Ovary (tissue), 9 donors: ENCODE results near the gene INAVA. TPM values are rescaled to one million over a fixed set of nuclear protein-coding genes. Genes with fewer than 3 reads are reported as not detected.

Source experiments
- DNase-seq, 5 donors: peaks; one replicate each; pipeline ENCODE4 v3.0.0-alpha.2; 2019 to 2020
- H3K27ac ChIP-seq, 2 donors: fragments of 200-600 bp; one replicate each; pipeline versions ENCODE4 v1.5.1 to v1.8.0; 2019 to 2022
- H3K27me3 ChIP-seq: fragments of 200-600 bp; one replicate; pipeline ENCODE4 v1.8.0; 2022
- H3K36me3 ChIP-seq: fragments of 200-600 bp; sonication (generic); one replicate; pipeline ENCODE4 v1.5.1; 2019
- H3K4me1 ChIP-seq: one replicate; pipeline ENCODE4 v1.8.1; 2013; ENCODE audit warnings: mild to moderate bottlenecking, moderate library complexity; ENCODE audit not compliant: insufficient read depth
- H3K4me3 ChIP-seq: fragments of 200-600 bp; sonication (generic); one replicate; pipeline ENCODE4 v1.5.1; 2017
- H3K9me3 ChIP-seq, 2 donors: fragments of 200-600 bp in 1 of 2; sonication (generic) in 1 of 2; one replicate each; pipeline versions ENCODE4 v1.5.1 to v1.8.1; 2013 to 2019; ENCODE audit warnings: mild to moderate bottlenecking in 1 of 2, moderate library complexity in 1 of 2
- CTCF ChIP-seq, 3 donors: fragments of 450-650 bp in 2 of 3; fragments of 200-600 bp in 1 of 3; IDR thresholded peaks; one replicate each; pipeline versions ENCODE4 v1.5.1 to v1.8.0; 2016 to 2022; ENCODE audit warnings: antibody characterized with exemption in 3 of 3, mild to moderate bottlenecking in 1 of 3
- EP300 ChIP-seq: sonication (generic); formaldehyde crosslinking; IDR thresholded peaks from one replicate; pipeline ENCODE4 v1.6.1; 2017; ENCODE audit warnings: antibody characterized with exemption
- POLR2A ChIP-seq: fragments of 450-650 bp; IDR thresholded peaks from one replicate; pipeline ENCODE4 v1.6.1; 2017; ENCODE audit warnings: antibody characterized with exemption, mild to moderate bottlenecking, moderate library complexity
- WGBS, 3 donors: extraction: QIAGEN DNeasy Blood & Tissue Kit in 1 of 3; methylation state at CpG; one replicate each; pipeline versions ENCODE4 v1.1.5 to v1.1.7; 2013 to 2017; 5-methylcytosine and 5-hydroxymethylcytosine counted together
- intact Hi-C, 4 donors: fragments of 100-400 bp; cut with DNase I; formaldehyde crosslinking; loops; one replicate each; pipeline versions ENCODE4 v1.11.0 to v1.15.1; 2022 to 2023
- polyA plus RNA-seq, 2 donors: library from polyadenylated mRNA; stranded (reverse); fragments of 200-250 nt in 1 of 2; fragments of 350-450 nt in 1 of 2; fragmentation: Illumina TruSeq in 1 of 2; extraction: RNeasy Lipid Tissue Mini Kit (QIAGEN cat#74804) in 1 of 2; gene quantifications; one replicate each; pipeline ENCODE4 v1.2.3, GENCODE V29; 2013 to 2014
- total RNA-seq, 7 donors: library from RNA; depleted of rRNA in 2 of 7; stranded (reverse); fragments of >200 nt in 2 of 7; fragmentation: NEBNext Ultra II Directional in 3 of 7; extraction: Animal tissue kit (Norgen Biotek cat#: 25700) in 3 of 7; gene quantifications; one replicate each; pipeline versions ENCODE4 v1.1.0 to v1.2.4, GENCODE V29; 2016 to 2023
- donor health status: DM: no; HTN: no; CAD: no; lungs with moderate emphysema.
- donor health status: DM: no; HTN: no; CAD: no.
- donor health status: Bipolar disorder and iron deficiency.
- donor health status: DM: yes; HTN: yes; CAD: no.
- donor health status: DM: no; HTN: no; CAD: no.
- donor health status: DM: yes; HTN: yes; CAD: no.

The INAVA gene
- total and polyA plus RNA-seq, 9 donors: 0.18 to 7.9 (median 0.70) TPM; not detected in 2

DNA sequence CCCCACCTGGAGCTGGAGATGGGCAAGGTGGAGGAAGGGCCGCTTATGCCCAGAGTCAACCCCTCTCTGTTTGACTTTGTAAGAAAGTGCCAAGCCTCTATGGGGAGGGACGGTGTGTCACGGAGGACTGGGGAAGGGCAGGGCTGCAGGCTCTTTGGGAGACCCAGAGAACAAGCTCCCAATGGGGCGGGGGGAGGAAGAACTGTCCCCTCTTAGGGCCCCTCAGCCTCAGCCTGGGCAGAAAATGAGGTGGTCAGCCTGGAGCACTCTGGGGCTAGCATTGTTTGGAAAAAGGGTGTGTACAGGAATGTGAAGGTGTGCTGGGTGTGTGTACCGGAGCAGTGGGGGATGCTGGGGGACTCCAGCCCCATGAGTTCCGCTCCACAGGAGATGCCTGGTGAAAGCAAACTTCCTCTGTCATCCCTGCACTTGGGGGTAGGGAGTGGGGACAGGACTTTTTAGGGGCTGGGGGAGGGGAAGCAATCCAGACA, 1.2 kb upstream of the INAVA start:
- H3K36me3 ChIP-seq: no peaks in the 10 kb centered on the region
- H3K9me3 ChIP-seq: no peaks in the 10 kb centered on the region
- H3K4me1 ChIP-seq: no peaks in the 10 kb centered on the region
- TF ChIP-seq CTCF (IDR thresholded peaks at IDR 0.05) (no peak), POLR2A (no peak), EP300 (no peak)
- H3K27me3 ChIP-seq: no peaks in the 10 kb centered on the region
- intact Hi-C loops: no loop called here
- H3K4me3 ChIP-seq: no peak overlapping the region
- WGBS, 3 donors: 92 to 94% (median 94%) methylated on average over 6 of the region's 6 CpGs
- no peak overlapping the region for H3K27ac ChIP-seq
- DNase-seq: peak in 1 of 5 donors; percentile 2

- WGBS, 3 donors: 86 to 91% (median 90%) methylated on average over 8 of the region's 8 CpGs
- intact Hi-C loops: no loop called here
- H3K4me1 ChIP-seq: no peaks in the 10 kb centered on the region
- no peaks in the 10 kb centered on the region for H3K9me3 ChIP-seq
- no peak overlapping the region for H3K4me3 ChIP-seq
- no peaks in the 10 kb centered on the region for H3K27me3 ChIP-seq
- no peak overlapping the region for H3K27ac ChIP-seq
- DNase-seq: no peak
- no peaks in the 10 kb centered on the region for H3K36me3 ChIP-seq
- no peak for TF ChIP-seq POLR2A
- no peak for TF ChIP-seq CTCF (IDR thresholded peaks at IDR 0.05)
- TF ChIP-seq EP300: no peak
Observed at GRCh38 chr1:200895443-200895789, 716 bp downstream of the INAVA start.

DNA sequence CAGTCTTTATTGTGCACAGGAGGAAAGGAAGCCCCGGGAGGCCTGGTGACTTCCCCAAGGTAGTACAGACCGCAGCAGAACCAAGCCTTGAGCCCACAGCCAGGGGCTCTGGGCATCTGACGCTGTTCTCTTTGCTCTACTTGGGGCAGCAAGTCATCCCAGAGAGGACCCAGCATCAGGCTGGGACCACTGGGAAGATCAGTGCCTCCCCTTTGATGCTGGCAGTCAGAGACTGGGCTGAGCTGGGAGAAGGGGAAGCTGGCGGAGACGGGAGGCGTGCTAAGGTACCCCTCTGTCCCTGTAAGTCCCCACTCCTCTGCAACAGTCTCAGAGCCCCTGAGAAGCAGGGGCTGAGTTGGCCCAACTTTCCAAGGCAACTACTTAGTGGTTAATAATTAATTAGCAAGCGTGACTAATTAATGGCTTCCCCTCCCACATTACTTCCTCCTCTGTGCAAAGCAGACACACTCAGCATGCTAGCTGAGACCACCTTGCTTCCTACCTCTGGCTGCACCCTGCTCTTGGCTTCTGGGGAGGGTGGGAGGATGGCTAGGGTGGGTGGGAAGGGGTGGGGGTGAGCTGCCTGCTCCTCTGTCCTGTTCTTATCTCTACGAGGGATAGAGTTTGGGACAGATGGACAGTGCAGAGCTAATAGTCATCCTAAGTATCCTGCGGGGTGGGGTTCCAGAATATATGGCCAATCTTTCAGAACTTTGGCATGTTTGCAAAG, 1.3 kb downstream of the INAVA start:
- DNase-seq: peak in 1 of 5 donors; percentile 7
- WGBS, 3 donors: 79 to 86% (median 84%) methylated on average over 9 of the region's 9 CpGs
- Histone ChIP-seq H3K4me3 (no peak overlapping the region), H3K36me3 (no peaks in the 10 kb centered on the region), H3K4me1 (no peaks in the 10 kb centered on the region), H3K27ac (no peak overlapping the region), H3K9me3 (no peaks in the 10 kb centered on the region), H3K27me3 (no peaks in the 10 kb centered on the region)
- TF ChIP-seq EP300: no peak
- no peak for TF ChIP-seq CTCF (IDR thresholded peaks at IDR 0.05)
- TF ChIP-seq POLR2A: no peak
- intact Hi-C loops: no loop called here

GRCh38 chr1:200896531-200897196, 2.0 kb downstream of the INAVA start:
- H3K4me3 ChIP-seq: no peak overlapping the region
- H3K27ac ChIP-seq: no peak overlapping the region
- H3K36me3 ChIP-seq: no peaks in the 10 kb centered on the region
- H3K27me3 ChIP-seq: no peaks in the 10 kb centered on the region
- 43 to 55% (median 53%) methylated on average over 10 of the region's 10 CpGs for WGBS, 3 donors
- intact Hi-C loops: no loop called here
- H3K9me3 ChIP-seq: no peaks in the 10 kb centered on the region
- no peaks in the 10 kb centered on the region for H3K4me1 ChIP-seq
- no peak for TF ChIP-seq POLR2A
- no peak for TF ChIP-seq CTCF (IDR thresholded peaks at IDR 0.05)
- TF ChIP-seq EP300: no peak
- no peak for DNase-seq
